ENCODE measurements around the gene ANGPTL5.
"Not testable (repeated sequence)": the region's sequence is repeated elsewhere in the genome, so short reads cannot be mapped to it uniquely, and the experiment has no call there.

ANGPTL5 gene

DNA sequence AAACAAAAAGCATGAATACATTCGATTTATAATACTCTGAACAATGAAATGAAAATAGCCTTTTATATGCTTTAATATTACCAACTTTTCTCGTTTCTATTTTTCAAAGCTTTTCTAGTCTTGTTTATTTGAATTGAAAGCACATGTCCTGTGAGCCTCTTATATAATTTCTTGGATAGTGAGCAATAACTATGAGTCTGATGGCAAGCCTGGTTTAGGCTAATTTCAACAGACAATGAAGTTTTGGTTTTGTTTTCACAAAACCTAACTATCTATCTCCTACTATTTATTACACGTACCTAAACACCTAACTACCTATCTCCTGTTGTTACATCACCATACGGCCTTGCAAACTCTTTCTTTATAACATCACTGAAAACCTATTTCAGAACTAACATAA, 30.7 kb downstream of the ANGPTL5 start:
- no peak for DNase-seq (ENCODE audit: low spot score)

DNA sequence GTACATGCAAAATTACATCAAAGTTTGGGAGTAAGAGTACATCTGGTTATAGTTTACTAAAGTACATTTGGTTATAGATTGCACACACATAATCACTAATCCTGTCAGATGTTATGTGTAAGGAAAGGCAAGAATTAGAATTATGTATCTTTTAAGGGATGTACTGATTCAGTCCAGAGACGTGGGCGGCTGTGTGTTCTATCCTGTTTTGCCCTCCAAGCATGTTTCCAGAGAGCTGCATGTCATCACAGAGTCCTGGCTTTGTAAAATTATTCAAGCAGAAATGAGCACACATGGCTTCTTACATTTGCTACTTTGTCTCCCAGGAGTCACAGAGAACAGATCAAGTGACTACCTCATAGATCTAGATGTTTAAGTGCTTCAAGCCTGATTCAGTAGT, 34.7 kb downstream of the ANGPTL5 start:
- DNase-seq (ENCODE audit: low spot score): no peak

DNA sequence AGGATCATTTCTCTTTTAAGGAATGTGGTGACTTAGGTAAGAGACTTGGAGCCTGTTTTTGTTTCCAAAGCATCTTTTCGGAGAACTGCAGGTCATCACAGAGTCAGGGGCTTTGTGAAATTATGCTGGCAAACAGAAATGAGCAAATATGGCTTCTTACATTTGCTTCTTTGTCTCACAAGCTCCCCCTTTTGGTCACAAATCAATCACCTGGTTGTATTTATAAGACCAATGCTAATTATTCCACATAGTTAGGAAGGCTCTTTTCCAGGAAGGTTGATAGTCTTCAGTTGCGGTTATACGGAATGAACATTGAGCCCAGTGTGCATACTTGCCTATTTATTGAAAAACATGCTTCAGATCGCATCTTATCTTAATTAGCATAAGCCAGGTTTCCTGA, 36.1 kb downstream of the ANGPTL5 start:
- no peak for DNase-seq (ENCODE audit: low spot score)

- DNase-seq (ENCODE audit: low spot score): no peak
Observed at GRCh38 chr11:101872171-101872882, 44.0 kb downstream of the ANGPTL5 start.

- DNase-seq (ENCODE audit: low spot score): no peak
Observed at GRCh38 chr11:101870510-101870909, 45.8 kb downstream of the ANGPTL5 start.

- no peak for DNase-seq (ENCODE audit: low spot score)
Observed at GRCh38 chr11:101867951-101868350, 48.4 kb downstream of the ANGPTL5 start.

DNA sequence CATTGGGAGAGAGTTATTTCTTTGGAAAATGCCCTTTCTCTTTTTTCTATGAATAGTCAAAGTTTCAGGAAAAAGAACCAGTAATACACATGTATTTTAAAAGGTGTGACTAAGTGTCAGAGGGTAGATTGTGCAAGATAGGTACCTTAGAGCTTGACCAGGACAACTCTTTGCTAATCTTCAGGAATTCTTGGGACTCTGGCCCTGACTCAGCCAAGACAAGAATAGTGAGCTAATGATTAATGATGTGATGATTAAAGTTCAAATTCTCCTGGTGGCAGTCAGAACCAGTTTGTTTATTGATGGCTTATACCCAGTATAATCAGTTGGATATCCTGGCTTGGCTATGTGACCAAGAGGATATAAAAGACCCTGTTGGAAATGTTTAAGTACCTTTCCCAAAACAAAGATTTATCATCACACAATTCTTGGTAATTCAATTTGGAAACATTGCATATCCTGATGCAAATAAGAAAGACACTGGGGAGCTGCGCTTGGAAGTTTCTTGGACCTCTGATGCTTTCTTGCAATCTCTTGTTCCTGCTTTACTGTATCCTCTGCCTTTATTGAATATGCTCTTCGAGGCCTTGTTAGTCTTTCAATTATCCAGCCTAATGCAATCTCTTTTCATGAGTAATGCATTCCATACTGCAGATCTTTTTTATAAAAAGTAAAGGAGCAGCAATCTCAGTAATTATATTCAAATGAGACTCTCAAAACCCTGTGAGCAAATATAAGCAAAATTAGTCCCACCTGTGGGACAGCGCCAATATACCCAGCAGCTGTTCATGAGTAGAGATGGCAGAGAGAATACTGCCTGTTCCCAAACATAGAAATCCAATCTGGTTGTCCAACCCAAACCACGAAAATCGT, 49.5 kb downstream of the ANGPTL5 start:
- DNase-seq (ENCODE audit: low spot score): no peak

DNA sequence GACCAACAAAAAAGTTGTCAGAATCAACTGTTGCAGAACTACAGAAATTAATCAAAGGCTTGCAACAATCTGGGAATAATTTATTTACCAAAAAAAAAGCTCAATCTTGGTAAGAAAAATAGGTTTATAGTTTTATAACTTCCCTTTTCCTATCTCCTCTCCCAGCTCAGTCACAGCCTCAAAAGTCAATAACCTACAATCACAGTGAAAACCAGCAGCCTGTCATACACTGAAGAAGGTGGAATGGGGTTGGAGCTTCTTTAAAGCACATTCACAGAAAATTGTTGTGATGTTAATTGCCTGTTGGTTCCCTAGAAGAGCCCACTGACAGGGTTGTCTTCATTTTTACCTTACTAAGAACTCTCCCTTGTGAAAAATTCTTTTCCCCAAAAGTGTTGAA, 52.2 kb downstream of the ANGPTL5 start:
- DNase-seq (ENCODE audit: low spot score): no peak

DNA sequence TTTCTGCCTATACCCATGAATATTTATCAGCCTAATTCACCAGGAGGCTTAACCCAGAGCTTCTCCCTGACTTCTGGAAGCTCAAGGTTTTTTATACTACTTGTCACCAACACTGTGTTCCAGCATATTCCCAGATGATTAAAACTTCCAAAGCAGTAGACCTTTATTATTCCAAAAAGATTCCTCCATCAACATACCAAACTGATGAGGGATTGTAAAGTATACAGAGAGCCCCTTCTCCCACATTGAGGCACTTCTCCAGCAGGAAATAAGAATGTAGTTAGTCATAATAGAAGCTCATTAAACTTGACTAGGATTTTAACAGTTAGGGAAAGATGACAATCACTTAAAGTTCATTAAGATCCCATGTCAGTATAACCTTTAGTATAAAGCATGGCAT, 53.0 kb downstream of the ANGPTL5 start:
- peak; percentile 66 for DNase-seq (ENCODE audit: low spot score)

DNA sequence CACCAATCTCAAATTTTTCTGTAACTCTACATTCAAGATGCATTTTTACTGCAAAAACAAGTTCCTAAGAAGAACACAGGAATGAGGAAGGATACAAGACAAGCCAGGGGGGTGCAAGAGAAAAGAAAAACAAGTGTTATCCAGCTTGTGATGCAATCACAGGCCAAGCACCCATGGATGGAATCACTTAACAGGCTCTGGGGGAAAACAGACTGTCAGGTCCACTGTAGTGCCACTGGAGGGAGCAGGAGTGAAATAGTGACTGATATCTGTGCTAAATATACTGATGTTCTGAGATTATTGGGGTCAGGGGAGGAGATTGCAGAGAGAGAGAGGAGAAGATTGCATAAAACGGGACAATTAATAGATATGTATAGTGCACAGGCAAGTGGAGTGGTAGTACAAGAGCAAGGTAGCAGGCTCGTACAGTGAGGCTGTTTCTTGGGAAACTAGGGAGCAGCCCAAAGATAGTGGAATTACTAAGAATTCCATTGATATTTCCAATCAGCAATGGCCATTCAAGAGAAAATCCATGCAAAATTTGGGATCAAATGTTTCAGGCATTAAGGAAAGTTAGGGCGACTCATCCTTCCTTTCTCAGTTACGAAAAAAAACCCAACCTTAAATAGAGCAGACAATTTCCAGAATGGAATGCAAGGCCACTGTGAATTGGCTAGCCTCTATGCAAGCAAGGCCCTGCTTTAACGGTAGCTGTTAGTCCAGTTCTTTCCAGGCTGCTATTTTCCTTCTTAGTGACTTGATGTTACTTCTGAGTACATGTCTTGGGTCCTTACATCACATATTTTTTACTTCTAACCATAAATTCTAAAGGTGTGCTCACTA, 53.7 kb downstream of the ANGPTL5 start:
- DNase-seq (ENCODE audit: low spot score): peak; percentile 58

DNA sequence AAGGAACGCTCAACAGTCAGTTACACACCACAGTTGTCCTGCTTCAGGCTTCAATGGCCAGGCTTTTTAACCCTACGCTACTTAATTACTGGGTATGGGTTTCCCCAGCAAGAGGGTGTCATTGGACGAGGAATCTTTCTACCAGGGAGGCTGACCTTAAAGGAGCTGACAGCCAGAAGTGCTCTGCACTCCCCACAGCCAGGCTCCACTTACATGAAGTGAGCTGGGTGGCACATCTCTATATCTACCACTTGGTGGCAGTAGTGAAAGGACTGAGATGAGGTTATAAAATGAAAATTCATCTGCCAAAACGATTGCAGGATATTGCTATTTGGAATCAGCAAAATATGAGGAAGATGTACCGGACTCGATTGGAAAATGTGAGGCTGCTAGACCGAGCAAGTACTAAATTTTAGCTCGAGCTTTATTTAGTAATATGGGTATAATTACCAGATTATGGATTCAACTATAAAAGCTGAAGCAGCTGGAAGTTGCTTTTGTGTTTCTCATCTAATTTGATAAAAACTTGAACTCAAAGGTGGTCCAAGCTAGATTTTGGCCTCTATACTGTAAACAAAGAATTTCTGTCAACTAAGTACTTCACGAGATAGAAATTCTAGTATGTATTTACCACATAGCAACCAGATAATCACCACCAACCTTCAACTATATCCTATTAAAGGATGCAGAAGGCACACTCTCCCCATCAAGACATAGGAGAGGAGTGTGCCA, 55.5 kb downstream of the ANGPTL5 start:
- peak; percentile 74 for DNase-seq (ENCODE audit: low spot score)

DNA sequence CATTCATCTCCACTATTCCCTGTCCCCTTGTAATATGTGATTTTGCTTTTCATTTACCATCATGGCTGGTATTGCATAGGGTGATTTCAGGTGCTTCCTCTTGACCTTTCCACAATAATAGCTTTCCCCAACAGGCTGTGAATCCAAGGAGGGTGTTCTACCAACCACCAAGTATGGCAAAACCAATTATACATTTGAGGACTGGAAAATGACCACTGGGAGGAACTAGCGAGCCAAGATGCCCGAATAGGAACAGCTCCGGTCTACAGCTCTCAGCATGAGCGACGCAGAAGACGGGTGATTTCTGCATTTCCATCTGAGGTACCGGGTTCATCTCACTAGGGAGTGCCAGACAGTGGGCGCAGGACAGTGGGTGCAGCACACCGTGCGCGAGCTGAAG, 64.1 kb downstream of the ANGPTL5 start:
- DNase-seq (ENCODE audit: low spot score): not testable (repeated sequence)

DNA sequence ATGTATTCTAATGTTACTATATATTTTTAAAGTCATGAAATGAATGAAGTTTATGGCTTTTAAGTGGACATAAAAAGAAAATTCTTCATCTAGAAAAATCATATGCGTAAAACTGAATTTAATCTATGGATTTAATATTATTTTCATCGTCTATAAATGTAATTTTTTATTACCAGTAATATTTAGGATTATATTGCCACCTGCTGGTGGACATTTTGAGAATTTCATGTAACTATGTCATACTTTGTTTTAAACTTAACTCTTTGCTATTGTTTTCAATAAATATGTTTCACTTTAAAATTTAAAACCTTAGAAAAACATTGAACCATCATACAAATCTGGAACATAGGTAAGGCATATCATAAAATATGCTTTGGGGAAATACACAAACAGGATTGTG, 68.1 kb downstream of the ANGPTL5 start:
- no peak for DNase-seq (ENCODE audit: low spot score)

- DNase-seq (ENCODE audit: low spot score): no peak
Observed at GRCh38 chr11:101844608-101845007, 71.7 kb downstream of the ANGPTL5 start.

GRCh38 chr11:101840704-101841103, 75.6 kb downstream of the ANGPTL5 start:
- DNase-seq (ENCODE audit: low spot score): no peak

Measured in COLO829 (cell line).